ENCODE data around the gene SWAP70.

DNA sequence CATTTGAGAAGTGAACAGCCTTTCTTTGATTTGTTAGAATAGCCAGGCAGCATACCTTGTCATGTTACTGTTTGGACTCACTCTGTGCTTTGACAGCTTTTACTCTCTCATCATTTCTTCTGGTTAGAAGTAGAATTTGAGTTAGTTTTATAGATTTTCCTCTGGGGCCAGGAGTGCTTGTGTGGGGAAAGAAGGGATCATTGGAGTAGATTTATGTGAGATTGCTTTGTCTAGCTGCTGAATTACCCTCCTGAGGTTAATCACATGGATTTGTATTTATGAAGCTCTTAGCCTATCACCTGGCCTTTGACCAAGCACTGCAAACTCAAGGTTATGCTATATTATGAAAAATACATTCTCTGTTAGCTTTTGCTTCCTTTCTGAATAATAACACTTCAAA is 54.3 kb downstream of the SWAP70 start:
- no peak for TF ChIP-seq POLR2A (IDR thresholded peaks at IDR 0.05)
- TF ChIP-seq, protein P1, sequence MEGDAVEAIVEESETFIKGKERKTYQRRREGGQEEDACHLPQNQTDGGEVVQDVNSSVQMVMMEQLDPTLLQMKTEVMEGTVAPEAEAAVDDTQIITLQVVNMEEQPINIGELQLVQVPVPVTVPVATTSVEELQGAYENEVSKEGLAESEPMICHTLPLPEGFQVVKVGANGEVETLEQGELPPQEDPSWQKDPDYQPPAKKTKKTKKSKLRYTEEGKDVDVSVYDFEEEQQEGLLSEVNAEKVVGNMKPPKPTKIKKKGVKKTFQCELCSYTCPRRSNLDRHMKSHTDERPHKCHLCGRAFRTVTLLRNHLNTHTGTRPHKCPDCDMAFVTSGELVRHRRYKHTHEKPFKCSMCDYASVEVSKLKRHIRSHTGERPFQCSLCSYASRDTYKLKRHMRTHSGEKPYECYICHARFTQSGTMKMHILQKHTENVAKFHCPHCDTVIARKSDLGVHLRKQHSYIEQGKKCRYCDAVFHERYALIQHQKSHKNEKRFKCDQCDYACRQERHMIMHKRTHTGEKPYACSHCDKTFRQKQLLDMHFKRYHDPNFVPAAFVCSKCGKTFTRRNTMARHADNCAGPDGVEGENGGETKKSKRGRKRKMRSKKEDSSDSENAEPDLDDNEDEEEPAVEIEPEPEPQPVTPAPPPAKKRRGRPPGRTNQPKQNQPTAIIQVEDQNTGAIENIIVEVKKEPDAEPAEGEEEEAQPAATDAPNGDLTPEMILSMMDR (IDR thresholded peaks at IDR 0.05), result no peak
